ENCODE measurements around the gene TPST2. TPM values are rescaled to one million over a fixed set of nuclear protein-coding genes. Genes with fewer than 3 reads are reported as not detected.

Gene TPST2
- total RNA-seq, 1 donor from 2014 or later: 11.0 TPM

DNA sequence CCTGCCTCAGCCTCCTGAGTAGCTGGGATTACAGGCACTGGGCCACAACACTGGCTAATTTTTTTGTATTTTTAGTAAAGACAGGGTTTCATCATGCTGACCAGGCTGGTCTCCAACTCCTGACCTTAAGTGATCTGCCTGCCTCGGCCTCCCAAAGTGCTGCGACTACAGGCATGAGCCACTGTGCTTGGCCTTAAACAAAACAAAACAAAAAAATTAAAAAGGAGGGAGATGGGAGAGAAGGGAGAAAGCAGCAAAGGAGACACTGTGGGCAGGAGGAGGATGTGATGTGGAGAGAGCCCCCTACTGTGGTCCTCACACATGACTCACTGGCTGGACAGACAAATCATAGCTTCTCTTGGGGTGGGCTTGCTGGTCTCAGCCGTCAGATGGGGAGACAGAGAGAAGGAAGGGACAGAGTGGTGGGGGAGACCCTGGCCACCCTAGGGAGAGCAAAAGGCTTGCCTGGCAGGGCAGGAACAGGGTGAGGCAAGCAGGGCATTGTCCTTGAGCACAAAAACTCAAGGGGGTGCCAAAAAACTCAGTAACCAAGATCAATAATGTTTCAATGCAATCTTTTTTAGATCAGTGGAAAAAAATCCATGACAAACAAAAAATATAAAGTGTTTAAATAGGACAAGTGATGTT lies 31.6 kb downstream of the TPST2 start:
- ChIA-PET POLR2A (no interaction called here), CTCF (interaction anchor here (1.0 kb wide), 1 partner anchor 24 kb away, joined by 3 read pairs; no protein-coding TSS in a partner anchor)
- ATAC-seq (ENCODE audit: low read depth): no peak
- Mint-ChIP-seq H3K4me1 (peaks cover 6% of the 10 kb centered on the region), H3K9me3 (no peaks in the 10 kb centered on the region), H3K27ac (peak overlapping the region; percentile 19), H3K27me3 (no peaks in the 10 kb centered on the region), H3K36me3 (ENCODE audit: low read depth) (peaks cover 2% of the 10 kb centered on the region), H3K4me3 (no peak overlapping the region)
- TF ChIP-seq CTCF (IDR thresholded peaks at IDR 0.05): no peak
- DNase-seq: no peak
- intact Hi-C loops (cut with micrococcal nuclease): no loop called here

DNA sequence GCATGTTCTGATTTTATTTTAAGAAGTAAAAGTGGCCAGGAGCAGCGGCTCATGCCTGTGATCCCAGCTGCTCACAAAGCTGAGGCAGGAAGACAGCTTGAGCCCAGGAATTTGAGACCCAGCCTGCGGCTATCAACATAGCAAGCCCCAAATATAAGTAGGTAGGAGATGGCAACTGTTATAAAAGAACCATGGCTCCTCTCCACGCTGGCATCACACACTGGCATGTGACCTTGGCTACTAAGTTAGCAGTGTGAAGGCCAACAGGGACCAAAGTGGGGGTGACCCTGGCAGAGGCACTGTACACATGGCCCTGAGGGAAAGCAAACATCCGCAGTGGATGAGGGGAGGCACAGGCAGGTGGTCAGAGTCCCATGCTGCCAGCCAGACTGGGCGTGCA lies 33.0 kb downstream of the TPST2 start:
- Mint-ChIP-seq H3K4me1 (peaks cover 6% of the 10 kb centered on the region), H3K27ac (no peak overlapping the region), H3K27me3 (no peaks in the 10 kb centered on the region), H3K9me3 (no peaks in the 10 kb centered on the region), H3K36me3 (ENCODE audit: low read depth) (peaks cover 2% of the 10 kb centered on the region), H3K4me3 (no peak overlapping the region)
- intact Hi-C loops (cut with micrococcal nuclease): no loop called here
- ATAC-seq (ENCODE audit: low read depth) (no peak), DNase-seq (no peak)
- ChIA-PET POLR2A (no interaction called here), CTCF (no interaction called here)
- TF ChIP-seq CTCF (IDR thresholded peaks at IDR 0.05): no peak

GRCh38 chr22:26555478-26555877 lies 34.5 kb downstream of the TPST2 start:
- H3K9me3 Mint-ChIP-seq: no peaks in the 10 kb centered on the region
- H3K4me1 Mint-ChIP-seq: peaks cover 6% of the 10 kb centered on the region
- H3K36me3 Mint-ChIP-seq (ENCODE audit: low read depth): peaks cover 6% of the 10 kb centered on the region
- no peak for DNase-seq
- CTCF ChIA-PET: no interaction called here
- no peak for ATAC-seq (ENCODE audit: low read depth)
- intact Hi-C loops (cut with micrococcal nuclease): no loop called here
- TF ChIP-seq CTCF (IDR thresholded peaks at IDR 0.05): no peak
- H3K4me3 Mint-ChIP-seq: no peak overlapping the region
- H3K27me3 Mint-ChIP-seq: no peaks in the 10 kb centered on the region
- POLR2A ChIA-PET: no interaction called here
- no peak overlapping the region for H3K27ac Mint-ChIP-seq

- ChIA-PET POLR2A (no interaction called here), CTCF (no interaction called here)
- intact Hi-C loops (cut with micrococcal nuclease): no loop called here
Observed at GRCh38 chr22:26554956-26555355, 35.0 kb downstream of the TPST2 start.

More at GRCh38 chr22:26554956-26555355, 35.0 kb downstream of the TPST2 start:
- ATAC-seq (ENCODE audit: low read depth): no peak
- Mint-ChIP-seq H3K27ac (no peak overlapping the region), H3K4me3 (no peak overlapping the region), H3K27me3 (no peaks in the 10 kb centered on the region), H3K9me3 (no peaks in the 10 kb centered on the region), H3K36me3 (ENCODE audit: low read depth) (peaks cover 8% of the 10 kb centered on the region), H3K4me1 (peaks cover 8% of the 10 kb centered on the region)
- TF ChIP-seq CTCF (IDR thresholded peaks at IDR 0.05): no peak
- DNase-seq: no peak
